ENCODE results near the gene HYAL4. TPM values are rescaled to one million over a fixed set of nuclear protein-coding genes. Genes with fewer than 3 reads are reported as not detected.
A peak's percentile ranks its signal among the peaks of the same experiment; 100 is the strongest.
"Not testable (repeated sequence)": the region's sequence is repeated elsewhere in the genome, so short reads cannot be mapped to it uniquely, and the experiment has no call there.

Gene HYAL4, protein sequence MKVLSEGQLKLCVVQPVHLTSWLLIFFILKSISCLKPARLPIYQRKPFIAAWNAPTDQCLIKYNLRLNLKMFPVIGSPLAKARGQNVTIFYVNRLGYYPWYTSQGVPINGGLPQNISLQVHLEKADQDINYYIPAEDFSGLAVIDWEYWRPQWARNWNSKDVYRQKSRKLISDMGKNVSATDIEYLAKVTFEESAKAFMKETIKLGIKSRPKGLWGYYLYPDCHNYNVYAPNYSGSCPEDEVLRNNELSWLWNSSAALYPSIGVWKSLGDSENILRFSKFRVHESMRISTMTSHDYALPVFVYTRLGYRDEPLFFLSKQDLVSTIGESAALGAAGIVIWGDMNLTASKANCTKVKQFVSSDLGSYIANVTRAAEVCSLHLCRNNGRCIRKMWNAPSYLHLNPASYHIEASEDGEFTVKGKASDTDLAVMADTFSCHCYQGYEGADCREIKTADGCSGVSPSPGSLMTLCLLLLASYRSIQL
- total RNA-seq: 0.18 TPM in 1 of 2 replicates, not detected in the other

DNA sequence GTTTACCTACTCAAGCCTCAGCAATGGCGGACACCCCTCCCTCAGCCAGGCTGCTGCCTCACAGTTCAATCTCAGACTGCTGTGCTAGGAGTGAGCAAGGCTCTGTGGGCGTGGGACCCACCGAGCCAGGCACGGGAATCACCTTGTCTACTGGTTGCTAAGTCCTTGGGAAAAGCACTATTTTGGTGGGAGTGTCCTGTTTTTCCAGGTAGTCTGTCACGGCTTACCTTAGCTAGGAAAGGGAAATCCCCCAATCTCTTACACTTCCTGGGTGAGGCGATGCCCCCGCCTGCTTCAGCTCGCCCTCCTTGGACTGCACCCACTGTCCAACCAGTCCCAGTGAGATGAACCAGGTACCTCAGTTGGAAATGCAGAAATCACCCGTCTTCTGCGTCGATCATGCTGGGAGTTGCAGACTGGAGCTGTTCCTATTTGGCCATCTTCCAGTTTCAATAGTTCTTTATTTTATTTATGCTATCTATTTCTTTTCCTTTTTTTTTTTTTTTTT, at the start of gene HYAL4:
Gene HYAL4 (plus strand): TSS at position 458 of the 508 bp plus-strand sequence. CDS start 23,105 bp downstream, outside the sequence.
- DNase-seq (ENCODE audit: extremely low read depth, low read depth, low spot score): no peak

- no peak for DNase-seq (ENCODE audit: extremely low read depth, low read depth, low spot score)
Observed at GRCh38 chr7:123795917-123796316, 49.1 kb upstream of the HYAL4 start.

- DNase-seq (ENCODE audit: extremely low read depth, low read depth, low spot score): no peak
Observed at GRCh38 chr7:123796568-123796967, 48.4 kb upstream of the HYAL4 start.

GRCh38 chr7:123797673-123798531, 47.1 kb upstream of the HYAL4 start:
- DNase-seq (ENCODE audit: extremely low read depth, low read depth, low spot score): peak; percentile 42

- no peak for DNase-seq (ENCODE audit: extremely low read depth, low read depth, low spot score)
Observed at GRCh38 chr7:123798532-123799188, 46.3 kb upstream of the HYAL4 start.

GRCh38 chr7:123802249-123802648, 42.7 kb upstream of the HYAL4 start:
- DNase-seq (ENCODE audit: extremely low read depth, low read depth, low spot score): no peak

GRCh38 chr7:123805287-123805686, 39.7 kb upstream of the HYAL4 start:
- no peak for DNase-seq (ENCODE audit: extremely low read depth, low read depth, low spot score)

GRCh38 chr7:123809471-123809870, 35.5 kb upstream of the HYAL4 start:
- no peak for DNase-seq (ENCODE audit: extremely low read depth, low read depth, low spot score)

DNA sequence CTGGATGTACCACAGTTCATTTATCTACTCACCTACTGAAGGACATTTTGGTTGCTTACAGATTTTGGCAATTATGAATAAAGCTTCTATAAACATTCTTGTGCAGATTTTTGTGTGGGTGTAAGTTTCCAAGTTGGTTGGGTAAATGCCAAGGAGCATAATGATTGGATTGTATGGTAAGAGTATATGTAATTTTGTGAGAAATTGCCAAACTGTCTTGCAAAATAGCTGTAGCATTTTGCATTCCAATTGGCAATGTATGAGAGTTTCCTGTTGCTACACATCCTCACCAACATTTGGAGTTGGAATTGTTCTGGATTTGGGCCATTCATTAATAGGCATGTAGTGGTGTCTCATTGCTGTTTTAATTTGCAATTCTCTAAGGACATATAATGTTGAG, 33.9 kb upstream of the HYAL4 start:
- DNase-seq (ENCODE audit: extremely low read depth, low read depth, low spot score): no peak

DNA sequence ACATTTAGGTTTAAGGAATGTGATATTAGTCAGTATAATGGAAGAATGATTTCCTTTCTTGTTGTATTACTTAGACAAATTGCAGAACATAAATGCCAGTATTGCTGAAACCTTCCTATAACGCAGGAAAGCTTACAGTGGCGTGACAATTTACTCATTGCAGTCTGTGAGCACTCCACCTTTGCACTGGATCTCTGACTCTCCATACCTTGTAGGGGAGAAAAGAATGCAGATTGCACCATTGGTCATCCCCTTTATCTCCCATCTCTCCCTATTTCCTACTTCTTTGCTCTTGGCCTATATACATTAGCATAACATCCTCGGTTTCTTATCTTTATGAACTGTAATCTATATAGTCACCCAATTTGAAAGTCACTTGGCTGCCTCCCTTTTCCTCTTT, 28.1 kb upstream of the HYAL4 start:
- no peak for DNase-seq (ENCODE audit: extremely low read depth, low read depth, low spot score)

- no peak for DNase-seq (ENCODE audit: extremely low read depth, low read depth, low spot score)
Observed at GRCh38 chr7:123819001-123819400, 26.0 kb upstream of the HYAL4 start.

DNA sequence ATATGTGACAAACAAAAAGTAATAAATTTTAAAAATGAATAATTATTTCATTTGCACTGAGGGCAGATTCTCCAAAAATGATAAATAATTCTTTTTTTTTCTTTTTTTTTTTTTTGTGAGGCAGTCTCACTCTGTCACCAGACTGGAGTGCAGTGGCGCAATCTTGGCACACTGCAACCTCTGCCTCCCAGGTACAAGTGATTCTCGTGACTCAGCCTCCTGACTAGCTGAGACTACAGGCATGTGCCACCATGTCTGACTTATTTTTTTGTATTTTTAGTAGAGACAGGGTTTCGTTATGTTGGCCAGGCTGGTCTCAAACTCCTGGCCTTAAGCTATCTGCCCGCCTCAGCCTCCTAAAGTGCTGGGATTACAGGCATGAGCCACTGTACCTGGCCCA, 25.2 kb upstream of the HYAL4 start:
- not testable (repeated sequence) for DNase-seq (ENCODE audit: extremely low read depth, low read depth, low spot score)

- DNase-seq (ENCODE audit: extremely low read depth, low read depth, low spot score): no peak
Observed at GRCh38 chr7:123820864-123821263, 24.1 kb upstream of the HYAL4 start.

- no peak for DNase-seq (ENCODE audit: extremely low read depth, low read depth, low spot score)
Observed at GRCh38 chr7:123821320-123821719, 23.6 kb upstream of the HYAL4 start.

- no peak for DNase-seq (ENCODE audit: extremely low read depth, low read depth, low spot score)
Observed at GRCh38 chr7:123823898-123824753, 20.8 kb upstream of the HYAL4 start.

DNA sequence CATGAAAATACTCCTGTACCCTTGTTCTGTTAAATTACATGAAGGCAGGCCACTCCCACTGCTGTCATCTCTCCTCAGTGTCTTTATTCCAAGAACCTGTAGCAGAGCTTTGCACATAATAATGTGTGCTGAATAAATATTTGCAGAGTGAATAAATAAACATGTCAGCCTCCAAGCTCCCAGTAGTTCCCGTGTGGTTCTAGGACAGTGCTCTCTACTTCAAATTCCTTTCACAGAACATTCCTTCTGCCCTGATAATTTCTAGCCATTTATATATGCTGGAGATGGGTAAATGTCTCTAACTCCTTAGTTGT, 20.3 kb upstream of the HYAL4 start:
- no peak for DNase-seq (ENCODE audit: extremely low read depth, low read depth, low spot score)

DNA sequence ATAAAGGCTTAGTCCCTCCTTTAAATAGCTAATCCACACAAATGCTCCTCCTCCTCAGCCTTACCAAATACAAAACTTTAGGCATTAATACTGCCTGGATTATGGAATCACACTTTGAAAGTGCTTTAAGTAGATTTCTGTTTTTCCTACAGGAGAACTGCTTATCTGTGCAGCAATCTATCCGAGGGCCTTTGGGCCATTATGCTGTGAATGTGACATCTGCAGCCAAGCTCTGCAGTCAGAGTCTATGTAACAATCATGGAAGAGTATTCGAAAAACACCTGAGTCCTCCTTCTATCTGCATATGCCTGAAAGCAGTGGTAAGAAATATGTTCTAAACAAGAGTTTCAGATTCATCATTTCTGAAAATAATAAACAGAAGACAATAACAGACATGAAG, 16.2 kb upstream of the HYAL4 start:
- no peak for DNase-seq (ENCODE audit: extremely low read depth, low read depth, low spot score)

- DNase-seq (ENCODE audit: extremely low read depth, low read depth, low spot score): no peak
Observed at GRCh38 chr7:123836656-123837055, 8.3 kb upstream of the HYAL4 start.

DNA sequence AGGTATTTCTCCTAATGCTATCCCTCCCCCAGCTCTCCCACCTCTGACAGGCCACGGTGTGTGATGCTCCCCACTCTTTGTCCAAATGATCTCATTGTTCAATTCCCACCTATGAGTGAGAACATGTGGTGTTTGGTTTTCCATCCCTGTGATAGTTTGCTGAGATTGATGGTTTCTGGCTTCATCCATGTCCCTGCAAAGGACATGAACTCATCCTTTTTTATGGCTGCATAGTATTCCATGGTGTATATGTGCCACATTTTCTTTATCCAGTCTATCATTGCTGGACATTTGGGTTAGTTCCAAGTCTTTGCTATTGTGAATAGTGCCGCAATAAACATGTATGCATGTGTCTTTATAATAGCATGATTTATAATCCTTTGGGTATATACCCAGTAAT, 5.9 kb upstream of the HYAL4 start:
- not testable (repeated sequence) for DNase-seq (ENCODE audit: extremely low read depth, low read depth, low spot score)

- not testable (repeated sequence) for DNase-seq (ENCODE audit: extremely low read depth, low read depth, low spot score)
Observed at GRCh38 chr7:123844142-123844541, 827 bp upstream of the HYAL4 start.
